Measurements from ENCODE around the gene ZBTB7C.

Gene ZBTB7C

GRCh38 chr18:48390641-48391040, 18.5 kb downstream of the ZBTB7C start:
- DNase-seq (ENCODE audit: low read depth), result no peak

DNA sequence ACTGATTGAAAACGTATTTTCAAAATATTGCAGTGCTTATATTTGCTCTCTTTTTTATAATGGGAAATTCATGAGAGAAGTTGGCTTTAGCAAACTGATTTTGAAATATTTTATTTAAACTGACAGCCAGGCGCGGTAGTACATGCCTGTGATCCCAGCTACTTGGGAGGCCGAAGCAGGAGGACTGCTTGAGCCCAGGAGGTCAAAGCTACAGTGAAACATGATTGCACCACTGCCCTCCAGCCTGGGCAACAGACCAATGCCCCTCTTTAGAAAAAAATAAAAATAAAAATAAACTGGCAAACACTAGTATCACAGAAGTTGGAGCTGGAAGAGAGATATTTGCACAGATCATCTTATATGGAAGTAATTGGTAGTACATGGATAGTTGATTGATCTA, 20.7 kb downstream of the ZBTB7C start:
- no peak for DNase-seq (ENCODE audit: low read depth)

DNA sequence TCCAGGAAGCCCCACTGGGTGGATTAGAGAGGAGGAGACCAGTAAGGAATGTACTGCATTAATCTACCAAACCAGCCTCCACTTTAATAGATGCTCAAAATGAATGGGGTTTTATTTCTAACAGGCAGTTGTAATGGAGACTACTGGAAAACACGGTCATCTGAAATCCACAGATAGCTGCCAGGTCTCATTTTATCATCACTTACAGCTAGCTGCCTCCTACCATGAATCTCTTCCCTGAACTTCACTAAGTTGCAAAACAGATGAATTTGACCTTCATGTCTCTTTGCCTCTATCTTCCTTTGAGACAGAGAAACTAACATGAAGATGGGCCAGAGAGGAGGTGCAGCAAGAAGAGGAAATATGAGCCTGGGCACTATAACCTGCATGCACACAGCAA, 21.9 kb downstream of the ZBTB7C start:
- no peak for DNase-seq (ENCODE audit: low read depth)

DNA sequence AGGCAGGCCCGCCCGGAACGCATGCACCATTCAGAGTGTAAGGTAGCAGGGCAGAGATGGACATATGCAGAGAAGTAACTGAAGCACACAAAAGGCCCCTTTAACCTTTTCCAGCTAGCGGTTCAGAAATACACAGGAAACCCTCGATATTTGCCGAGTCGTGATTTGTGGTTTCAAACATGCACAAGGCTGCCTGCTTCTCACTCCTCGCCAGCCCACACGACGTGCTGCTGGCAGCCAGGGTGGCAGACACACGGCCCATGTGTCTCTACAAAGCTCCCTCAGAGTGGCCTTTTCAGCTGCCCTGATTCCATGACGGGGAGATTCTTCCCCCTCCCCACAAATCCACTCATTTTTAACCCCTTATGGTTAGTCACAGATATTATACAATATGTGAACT, 23.6 kb downstream of the ZBTB7C start:
- no peak for DNase-seq (ENCODE audit: low read depth)

- DNase-seq (ENCODE audit: low read depth), result no peak
These were observed 32.2 kb downstream of the ZBTB7C start for GRCh38 chr18:48376934-48377333.

DNA sequence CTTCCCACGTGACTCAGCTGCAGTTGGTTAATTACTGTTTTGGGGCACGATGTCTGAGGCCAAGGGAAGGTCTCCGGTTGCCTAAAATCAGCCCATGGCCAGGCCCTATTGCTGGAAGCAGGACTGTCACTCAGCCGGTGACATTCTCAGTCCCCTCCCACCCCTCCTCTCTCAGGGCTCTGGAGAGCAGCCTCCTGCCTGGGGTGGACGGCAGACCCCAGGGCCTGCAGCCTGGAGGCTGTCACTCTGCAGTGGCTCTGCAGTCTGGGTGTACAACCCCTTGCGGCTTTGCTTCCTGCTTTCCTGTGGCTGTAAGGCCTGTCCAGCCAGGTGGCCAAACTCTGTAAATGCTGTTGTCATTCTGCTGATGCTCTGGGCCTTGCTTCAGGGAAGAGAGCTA, 32.8 kb downstream of the ZBTB7C start:
- DNase-seq (ENCODE audit: low read depth), result no peak

- no peak for DNase-seq (ENCODE audit: low read depth)
These were observed 33.9 kb downstream of the ZBTB7C start for GRCh38 chr18:48375150-48375800.

DNA sequence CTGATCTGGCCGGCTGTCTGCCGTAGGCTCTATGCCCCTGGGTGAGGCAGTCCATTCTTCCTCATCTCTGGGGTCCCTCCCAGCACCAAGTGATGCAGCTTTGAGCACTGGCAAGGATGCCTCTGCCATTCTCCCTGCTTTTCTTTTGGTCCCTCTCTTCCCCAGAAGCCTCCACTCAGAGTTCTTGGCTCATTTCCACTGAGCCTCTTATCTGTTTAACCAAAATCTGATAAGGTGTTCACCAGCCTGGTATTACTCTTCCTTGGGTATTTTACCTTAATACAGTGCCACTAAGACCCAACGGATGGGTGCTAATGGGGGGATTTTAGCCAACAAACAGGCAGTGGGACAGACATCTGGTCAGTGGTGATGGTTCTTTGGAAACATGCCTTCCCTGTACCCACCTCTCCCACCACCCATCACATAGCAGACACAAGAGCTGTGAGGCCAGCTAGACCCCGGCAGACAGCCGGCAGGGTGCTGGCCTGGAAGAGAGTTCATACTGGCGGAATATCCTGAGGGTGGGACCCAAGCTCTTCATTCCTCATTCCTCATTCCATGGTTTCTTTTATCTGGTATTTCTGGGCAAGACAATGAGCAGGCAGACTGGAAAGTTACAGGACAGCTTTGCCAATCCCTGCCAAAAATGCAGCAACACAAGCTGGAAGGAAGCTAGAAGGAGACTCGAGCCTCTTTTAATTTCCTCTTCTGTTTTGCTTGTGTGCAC, 34.6 kb downstream of the ZBTB7C start:
- no peak for DNase-seq (ENCODE audit: low read depth)

DNA sequence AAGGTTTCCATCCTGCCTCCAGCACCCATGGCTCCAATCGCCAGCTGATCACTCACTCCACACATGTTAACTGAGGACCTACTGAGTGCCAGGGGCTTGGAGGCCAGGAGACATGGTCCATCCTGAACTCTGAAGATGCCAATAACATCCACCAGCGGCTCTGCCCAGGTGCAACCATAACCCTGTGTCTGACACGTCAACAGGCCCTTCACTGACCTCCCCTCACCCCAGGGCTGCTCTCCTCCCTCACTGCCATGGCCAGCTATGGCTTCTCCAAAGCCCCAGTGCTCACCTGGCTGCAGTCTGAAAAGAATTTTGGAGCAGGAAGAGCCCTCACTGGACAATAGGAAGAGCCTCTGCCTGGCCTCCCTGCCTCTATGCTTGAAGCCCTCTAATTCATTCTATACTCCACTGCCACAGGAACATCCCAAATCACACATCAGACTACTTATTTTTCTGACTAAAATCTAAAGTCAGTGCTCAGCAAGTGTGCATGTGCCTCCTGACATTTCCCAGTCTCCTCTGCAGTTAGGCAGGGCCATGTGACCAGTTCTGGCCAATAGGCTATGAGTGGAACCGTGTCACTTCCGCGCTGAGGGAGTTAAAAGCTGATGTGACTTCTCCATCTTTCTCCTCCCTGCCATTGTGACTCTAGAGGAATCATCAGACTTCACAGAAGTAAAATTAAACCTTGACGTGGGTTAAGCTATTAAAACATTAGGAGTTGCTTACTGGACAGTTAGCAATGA, 37.2 kb downstream of the ZBTB7C start:
- DNase-seq (ENCODE audit: low read depth), result no peak

DNA sequence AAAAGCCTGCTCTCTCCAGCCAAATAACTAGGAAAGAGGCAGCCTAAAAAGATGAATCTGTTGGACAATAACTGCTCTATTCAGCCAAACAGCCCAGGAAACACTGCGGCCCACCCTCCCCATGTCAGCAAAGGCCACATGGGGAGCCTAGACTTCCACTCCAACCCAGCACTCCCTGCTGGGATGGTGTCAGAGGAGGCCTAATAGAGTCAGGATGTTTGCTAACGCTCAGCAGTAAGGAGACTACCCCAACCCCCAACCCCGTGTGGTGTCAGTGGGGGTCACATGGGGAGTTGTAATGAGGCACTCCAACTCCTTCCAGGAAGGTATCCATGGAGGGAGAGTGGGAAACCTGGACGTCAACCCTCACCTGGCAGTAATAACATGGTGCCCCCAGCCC, 41.6 kb downstream of the ZBTB7C start:
- DNase-seq (ENCODE audit: low read depth), result no peak

DNA sequence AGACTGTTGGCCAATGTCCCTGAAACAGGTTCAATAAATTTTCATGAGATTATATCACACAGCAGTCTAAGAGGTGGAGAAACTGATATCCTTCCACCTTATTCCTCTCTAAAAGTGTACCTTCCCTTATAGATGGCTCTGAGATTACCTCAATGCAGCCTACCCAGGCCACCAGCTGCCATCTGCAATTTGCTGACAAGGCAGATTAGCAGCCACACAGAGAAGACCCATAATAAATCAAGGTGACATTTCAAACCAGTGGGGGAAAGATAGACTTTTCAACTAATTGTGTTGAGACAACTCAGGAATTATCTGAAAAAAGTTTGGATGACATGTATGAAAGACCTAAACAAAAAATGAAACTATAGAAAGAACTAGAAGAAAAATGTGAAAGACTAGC, 43.2 kb downstream of the ZBTB7C start:
- no peak for DNase-seq (ENCODE audit: low read depth)

DNA sequence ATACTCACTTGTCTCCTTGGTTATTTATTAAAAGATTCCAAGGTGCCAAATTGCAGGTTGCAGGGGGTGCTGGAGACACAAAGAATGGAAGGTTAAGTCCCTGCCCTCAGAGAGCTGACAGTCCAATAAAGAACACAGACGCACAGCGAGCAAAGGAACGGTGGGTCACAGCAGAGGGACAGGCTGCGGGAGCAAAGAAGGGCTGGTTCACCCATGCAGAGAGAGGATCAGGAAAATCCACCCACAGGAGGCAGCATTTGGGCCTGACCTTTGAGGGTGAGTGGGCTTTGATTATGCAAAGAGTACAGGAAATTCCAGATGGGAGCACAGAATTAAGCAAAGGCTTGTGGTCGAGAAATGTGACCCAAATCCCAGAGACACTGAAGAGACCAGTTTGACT, 45.0 kb downstream of the ZBTB7C start:
- no peak for DNase-seq (ENCODE audit: low read depth)

DNA sequence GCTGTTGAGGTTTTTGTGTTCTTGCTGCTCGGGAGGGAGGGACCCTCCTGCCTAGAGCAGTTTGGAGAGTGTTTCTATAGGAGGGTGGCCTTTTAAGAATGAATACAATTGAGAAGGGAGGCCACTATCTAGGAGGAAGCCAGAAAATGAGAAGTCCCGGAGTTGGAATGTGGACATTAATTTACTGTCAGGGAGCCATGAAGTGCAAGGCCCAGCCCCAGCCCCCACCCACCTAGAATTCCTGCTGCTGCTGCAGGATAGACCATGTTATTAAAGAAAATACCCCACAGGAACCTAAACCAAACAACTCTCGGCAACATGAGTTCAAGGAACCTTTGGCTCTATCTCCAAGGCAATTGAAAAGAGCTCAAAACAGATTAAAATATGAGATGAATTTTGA, 46.0 kb downstream of the ZBTB7C start:
- no peak for DNase-seq (ENCODE audit: low read depth)

GRCh38 chr18:48361801-48362200, 47.4 kb downstream of the ZBTB7C start:
- DNase-seq (ENCODE audit: low read depth), result no peak

DNA sequence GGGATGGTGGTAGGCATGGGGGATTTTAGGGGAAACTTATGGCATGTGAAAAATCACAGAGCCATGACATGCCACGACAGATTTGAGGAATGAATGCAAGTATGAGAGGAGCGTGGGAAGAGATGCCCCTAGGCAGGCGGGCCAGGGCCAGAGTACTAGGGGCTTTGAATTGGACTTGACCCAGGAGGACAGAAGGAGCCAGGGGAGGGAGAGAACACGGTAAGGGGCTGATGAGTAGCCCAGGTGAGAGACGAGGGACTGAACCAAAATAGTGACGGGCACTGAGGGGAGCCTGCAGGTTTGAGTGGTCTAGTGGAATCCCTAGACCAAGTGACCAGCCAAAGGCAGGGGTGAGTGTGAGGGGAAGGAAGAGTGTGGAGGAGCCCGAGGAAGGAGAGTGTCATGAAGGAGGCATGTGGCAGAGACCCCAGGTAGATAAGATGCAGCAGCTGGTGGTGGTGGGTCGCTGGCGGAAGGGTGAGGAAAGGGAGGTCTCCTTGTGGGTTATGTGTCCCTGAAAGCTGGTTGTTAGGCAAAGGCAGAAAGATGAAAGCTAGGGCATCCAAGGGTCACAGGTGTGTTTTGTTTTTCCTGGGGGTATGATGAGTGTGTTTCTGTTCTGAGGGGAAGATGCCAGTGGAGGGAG, 48.7 kb downstream of the ZBTB7C start:
- DNase-seq (ENCODE audit: low read depth), result no peak

GRCh38 chr18:48359626-48360025, 49.6 kb downstream of the ZBTB7C start:
- DNase-seq (ENCODE audit: low read depth), result no peak

- DNase-seq (ENCODE audit: low read depth), result no peak
These were observed 50.3 kb downstream of the ZBTB7C start for GRCh38 chr18:48358868-48359267.

DNA sequence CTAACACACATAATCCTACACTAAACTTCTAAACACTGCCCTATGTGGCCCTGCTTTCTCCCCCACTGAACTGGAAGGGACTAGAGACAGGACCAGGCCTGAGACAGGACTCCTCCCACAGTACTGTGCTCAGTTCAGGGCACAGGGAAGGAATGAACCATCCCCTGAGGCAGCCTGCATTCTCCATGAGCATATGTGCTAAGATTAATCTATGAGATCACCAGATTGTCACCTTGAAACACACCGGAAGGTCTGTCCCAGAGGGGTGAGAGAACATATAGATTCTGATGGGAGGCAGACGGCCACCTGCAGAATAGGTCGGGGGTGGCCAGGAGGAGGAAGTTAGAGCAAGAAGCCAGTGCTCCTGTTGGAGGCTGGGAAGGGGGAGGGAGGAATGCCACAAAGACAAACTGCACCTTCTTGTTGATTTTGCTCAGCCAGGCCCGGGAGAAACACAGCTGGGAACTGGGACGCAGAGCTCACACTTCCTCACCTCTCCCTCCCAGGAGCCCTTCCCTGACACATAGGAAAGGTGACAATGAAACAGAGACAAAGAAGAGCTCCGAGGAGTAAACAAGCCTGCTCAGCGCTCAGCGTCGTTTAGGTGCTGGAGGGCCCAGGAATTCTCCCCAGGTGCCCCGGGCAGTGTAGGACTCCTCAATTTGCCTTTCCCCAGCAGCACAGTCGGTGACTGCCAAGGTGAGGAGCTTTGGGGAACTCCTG, 52.1 kb downstream of the ZBTB7C start:
- DNase-seq (ENCODE audit: low read depth), result no peak

DNA sequence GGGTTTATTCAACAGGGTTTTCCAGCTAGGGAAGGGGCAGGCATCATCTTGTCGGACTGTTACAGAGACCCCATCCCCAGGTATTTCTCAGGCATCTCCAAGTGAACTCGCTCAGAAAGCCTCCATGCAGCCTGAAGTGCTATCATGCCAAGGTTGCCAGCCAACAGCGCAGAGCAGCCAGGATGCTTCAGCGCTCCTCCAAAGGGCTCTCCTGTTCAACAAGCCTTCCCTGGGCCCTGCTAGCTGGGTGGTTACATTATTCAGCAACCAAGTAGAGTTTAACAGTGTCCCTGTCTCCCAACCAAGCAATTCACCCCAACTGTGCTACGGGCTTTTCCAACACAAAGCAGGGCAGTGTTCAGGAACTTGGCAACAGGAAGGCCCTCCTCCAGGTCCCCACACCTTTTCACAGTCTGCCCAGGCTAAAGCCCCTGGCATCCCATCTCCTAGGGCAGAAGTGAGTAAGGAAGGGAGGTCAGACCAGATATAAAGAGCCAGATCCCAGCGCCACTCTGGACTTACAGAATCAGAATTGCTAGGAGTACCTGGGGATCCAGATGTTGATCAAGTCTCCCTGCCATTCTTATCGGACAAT, 52.9 kb downstream of the ZBTB7C start:
- no peak for DNase-seq (ENCODE audit: low read depth)

DNA sequence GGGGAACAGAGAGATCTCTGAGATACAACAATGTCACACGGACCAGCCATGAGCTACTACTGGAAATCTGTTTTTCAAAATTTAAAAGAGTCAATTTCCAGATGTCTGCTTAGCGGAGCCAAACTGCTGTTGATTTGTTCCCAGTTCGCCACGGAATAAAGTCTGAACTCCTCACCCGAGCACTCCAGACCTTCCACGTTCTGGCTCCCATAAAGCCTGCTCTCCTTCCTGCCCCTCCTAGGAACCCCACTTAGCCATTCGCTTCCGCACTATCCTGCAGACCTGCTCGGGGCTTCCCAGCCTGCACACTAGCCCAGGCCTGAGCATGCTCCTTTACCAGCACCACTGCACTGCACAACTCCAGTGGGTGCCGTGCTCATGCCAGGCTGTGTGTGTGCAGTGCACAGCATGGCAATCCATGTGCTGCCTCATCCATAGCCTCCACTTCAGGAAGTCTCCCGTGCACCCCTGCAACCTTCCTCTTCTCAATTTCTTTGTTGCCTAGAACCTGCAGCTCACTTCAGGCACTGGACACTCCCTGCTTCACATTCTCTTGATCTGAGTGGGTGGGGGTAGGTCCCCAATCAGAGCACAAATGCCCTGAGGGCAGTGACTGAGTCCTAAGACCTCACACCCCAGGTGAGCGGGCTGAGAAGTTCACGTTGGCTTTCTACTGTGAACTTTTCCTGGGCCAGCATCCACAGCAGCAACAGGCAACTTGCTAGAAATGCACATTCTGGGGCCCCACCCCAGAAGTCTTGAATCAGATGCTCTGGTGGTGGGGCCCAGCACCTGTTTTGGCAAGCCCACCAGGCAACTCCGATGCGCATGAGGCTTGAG, 53.7 kb downstream of the ZBTB7C start:
- no peak for DNase-seq (ENCODE audit: low read depth)

DNA sequence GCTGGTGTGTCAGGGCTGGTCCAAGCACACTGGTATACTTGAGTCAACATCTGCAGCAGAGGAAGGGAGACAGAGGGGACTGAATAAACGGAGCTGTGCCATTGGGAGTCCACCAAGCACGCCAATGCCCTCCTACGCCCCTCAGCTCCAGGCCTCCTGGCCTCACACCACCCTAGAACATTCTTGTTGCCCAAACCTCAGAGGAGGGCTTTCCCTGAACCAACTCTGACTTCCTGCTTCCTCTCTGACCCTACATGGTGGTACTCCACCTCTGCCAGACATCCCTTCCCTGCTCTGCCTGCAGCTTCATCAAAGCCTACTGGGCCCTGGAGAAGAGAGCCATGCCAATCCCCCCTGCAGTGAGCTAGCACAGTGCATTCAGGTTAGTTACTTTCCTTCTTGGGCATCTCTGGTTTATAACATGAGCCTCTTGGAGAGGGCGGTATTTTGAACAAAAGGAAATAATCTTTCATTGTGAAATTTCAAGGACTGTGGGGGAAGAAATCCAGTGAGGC, 54.4 kb downstream of the ZBTB7C start:
- no peak for DNase-seq (ENCODE audit: low read depth)
